Retina (tissue), 1 donor: ENCODE data around the gene XYLT2.

ENCODE experiments used
- DNase-seq: peaks from one replicate; pipeline ENCODE4 v3.0.0-alpha.2; 2016

Gene XYLT2

DNA sequence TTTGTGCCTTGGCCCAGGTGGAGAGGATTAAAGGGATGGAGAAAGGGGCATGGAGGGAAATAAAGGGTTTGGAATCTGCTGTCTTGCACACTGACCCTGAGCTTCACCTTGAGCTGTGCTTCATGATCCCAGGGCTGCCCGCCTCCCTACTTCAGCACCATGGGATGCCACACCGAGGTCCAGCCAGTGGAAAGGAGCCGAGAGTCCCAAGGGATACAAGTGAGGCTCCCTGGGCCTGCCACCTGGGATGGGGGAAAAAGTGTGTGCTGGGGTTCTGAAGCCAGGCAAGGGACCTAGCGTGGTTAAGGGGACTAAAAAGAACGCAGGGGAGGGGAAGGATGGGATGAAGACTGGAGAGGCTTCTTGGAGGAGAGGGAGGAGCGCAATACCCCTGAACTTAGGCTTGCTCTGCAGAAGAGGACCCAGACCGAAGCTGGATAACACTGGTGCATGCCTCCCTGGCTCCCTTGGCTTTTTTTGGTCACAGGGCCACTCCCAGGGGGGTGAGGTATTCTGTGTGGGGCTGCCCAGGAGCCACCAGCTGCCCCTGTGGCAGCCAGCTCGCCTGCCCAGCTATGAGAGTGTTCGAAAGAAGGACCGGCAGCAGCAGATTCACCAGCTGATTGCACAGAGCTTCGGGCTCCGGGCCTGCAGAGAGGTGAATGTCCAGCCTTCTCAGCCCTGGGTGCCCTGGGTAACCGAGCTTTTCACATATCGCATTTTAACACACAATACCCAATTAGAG is 19.9 kb downstream of the XYLT2 start:
- DNase-seq = no peak

DNA sequence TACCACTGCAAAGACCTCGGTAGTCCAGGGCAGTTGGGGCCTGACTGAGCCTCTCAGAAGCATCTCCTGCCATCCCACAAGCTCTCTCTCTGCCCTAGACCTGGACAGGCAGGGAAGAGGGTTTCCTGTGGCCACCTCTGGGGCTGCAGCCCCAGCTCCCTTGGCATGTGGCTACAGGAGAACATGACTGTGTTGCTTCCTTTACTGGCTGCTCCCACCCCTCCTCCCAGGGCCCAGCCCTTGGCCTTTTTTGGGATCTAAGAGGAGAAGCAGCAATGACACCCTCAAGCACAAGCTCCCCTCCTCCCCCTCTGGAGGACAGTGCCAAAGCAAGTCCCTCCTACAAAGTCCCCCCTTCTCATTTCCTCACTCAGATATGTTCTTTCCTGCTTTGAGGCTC is 21.5 kb downstream of the XYLT2 start:
- DNase-seq = no peak

DNA sequence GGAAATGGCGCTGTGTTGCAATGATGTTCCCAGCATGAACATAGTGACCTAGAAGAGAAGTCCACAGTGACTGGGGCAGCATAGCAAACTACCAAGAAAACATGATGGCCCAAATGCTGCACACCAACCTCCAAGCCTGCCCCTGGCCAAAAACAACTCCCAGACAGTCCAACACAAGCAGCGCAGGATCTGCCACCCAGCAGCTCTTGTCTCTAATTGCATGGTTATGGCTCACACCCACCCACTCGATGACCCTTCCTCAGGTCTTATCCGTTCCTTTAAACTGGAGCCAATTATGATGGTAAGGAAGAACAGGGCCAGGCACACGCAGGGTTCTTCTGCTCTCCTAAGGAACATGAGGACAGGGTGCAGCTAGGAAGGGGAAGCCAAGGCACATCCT is 24.1 kb downstream of the XYLT2 start:
- no peak for DNase-seq

DNA sequence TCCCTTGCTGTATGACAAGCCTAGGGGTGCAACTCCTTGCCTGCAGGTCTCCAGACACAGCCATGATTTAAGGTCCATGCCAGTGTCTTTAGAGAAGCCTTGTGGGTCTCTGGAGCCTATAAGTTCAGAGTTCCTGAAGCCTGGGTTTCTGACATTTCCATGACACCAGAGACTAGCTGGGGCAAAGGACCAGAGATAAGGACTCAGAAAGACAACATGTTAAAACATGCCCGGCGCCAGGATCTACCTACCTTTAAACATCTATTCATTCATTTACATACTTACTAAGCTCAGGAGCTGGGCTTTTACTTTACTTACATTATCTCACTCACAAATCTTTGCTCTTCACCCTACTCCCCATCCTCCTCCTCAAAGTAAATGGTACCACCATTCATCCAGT is 25.6 kb downstream of the XYLT2 start:
- DNase-seq = no peak

- DNase-seq = no peak
Observed at GRCh38 chr17:50372222-50372757, 26.4 kb downstream of the XYLT2 start.

DNA sequence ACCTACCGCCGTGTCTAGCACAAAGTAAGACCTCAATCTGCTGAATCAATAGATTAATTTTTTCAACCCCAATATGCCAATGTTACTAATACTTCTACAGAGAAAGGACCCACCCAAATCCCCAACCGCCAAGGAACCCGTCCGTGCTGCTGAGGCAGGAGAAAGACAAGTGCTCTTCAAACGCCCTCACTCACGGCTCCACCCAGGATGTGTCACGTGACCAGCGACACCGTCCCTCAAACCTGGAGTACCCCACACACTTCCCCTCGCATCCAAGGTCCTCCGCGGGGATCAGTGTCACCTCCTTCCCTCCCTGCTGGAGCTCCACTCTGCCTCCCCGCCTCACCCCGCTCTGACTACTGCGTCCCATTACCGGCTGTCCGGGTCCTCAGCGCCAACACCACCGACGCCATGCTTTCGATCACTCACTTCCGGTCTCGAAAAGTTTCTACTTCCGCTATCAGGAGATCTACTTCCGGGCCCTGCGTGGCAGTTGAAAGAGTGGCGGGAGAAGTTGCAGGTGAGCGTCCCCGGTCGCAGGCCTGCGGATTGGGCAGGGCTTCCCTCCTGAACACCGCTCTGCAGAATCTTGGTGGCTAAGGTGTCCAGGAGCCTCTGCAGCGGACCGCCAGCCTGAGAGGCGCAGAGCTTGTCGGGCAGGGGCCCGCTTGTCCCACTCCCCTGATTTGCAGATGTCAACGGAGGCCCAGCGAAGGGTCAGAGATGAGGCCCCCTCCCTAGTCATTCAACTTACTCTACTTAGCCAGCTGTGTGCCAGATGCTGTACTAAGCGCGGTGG is 27.0 kb downstream of the XYLT2 start, which contains the start of the genes EME1 and MRPL27:
EME1 (plus strand) TSS at position 472 of the 799 bp plus-strand sequence. CDS start 1,980 bp downstream, outside the sequence.
MRPL27 (minus strand) TSS at position 427 of the 799 bp plus-strand sequence; CDS start at position 413, 14 bp downstream.
- DNase-seq = peak; percentile 99

DNA sequence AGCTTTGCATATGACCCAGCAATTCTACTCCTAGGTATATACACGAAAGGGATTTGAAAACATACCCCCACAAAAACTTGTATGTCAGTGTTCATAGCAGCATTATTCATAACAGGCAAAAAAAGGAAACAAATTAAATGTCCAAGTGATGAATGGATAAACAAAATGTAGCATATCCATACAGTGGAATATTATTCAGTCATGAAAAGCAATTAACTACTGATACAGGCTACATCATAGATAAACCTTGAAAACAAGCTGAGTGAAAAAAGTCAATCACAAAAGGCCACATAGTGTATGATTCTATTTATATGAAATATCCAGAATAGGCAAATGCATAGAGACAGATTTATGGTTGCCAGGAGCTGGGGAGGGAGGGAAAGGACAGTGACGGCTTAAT is 27.8 kb downstream of the XYLT2 start:
- DNase-seq = no peak

GRCh38 chr17:50375858-50376538 is 30.1 kb downstream of the XYLT2 start:
- no peak for DNase-seq

GRCh38 chr17:50379351-50380132 is 33.6 kb downstream of the XYLT2 start:
- DNase-seq = no peak

DNA sequence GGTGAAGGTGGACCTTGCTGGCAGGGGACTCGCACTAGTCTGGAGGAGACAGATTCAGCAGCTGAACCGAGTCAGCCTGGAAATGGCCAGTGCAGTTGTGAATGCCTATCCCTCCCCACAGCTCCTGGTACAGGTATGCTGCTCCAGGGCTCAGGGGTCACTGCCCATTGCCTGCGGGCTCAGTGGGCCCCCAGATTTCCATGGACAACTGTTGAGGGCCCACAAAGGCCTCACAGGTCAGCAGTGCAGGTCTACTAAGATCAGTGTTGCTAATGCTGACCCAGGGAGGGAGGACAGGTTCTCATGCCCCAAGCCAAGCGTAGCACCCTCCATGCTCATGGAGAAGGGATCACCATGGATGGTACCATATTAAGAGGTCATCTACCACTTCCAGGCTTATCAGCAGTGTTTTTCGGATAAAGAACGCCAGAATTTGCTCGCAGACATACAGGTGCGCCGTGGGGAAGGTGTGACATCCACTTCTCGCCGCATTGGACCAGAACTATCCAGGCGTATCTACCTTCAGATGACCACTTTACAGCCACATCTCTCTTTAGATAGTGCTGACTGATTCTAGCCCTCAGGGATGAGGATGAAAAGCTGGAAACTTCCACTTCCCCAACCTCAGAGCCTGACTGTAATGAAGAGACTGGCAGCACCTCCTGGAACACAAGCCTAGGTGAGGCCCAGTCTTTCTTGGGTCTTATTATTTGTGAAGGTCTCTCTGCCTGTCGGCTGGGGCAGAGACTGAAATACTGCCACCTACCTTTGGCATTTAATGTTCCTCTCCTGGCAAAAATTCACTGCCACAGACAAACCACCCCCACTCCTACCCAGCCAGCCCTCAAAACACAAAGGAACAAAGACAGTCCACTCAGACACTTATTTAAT is 34.7 kb downstream of the XYLT2 start:
- DNase-seq = no peak

DNA sequence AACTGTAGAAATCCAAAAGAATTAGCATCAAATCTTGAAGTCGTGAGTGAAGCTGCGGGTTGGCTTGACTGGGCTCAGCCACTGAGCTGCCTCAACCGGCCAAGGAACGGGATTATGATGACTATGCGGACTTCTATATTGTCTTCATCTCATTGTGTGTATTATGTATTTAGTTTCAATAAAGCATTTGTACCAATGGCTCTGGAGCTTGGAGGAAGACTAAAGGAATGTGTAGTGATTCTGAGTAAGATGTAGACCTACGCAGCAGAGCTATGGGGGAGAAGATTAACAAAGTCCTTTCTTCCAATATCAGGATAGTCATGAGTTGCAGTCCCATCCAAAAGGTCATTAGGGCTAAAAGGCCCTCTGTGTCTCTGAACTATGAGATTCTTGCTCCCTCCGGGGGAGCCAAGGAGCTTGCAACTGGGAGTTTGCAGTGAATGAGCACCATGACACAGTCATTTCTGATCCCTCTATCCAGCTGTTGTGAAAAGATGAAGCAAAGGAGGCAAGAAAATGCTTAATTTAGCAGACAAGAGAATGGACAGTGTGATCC is 35.4 kb downstream of the XYLT2 start:
- no peak for DNase-seq

- DNase-seq = no peak
Observed at GRCh38 chr17:50381920-50382319, 36.0 kb downstream of the XYLT2 start.

DNA sequence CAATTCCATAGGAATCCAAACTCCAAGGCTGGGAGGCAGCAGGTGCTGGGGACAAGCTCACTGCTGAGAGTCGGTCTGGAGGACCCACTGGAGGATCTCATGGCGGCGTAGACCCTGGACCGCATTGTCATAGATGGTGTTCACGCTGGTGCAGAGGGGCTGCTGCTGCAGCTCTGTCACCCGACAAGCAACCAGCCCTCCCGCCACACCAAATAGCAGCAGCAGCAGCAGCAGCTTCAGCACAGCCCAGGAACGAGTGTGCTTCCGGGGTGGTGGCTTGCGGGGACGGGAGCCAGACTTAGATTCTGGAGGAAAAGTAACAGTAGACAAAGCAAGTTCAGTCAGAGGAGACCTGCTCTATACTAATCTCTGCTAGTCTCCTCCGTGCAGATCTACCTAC is 37.0 kb downstream of the XYLT2 start:
- no peak for DNase-seq

- DNase-seq = no peak
Observed at GRCh38 chr17:50386510-50386909, 40.6 kb downstream of the XYLT2 start.

- no peak for DNase-seq
Observed at GRCh38 chr17:50388728-50389127, 42.8 kb downstream of the XYLT2 start.

DNA sequence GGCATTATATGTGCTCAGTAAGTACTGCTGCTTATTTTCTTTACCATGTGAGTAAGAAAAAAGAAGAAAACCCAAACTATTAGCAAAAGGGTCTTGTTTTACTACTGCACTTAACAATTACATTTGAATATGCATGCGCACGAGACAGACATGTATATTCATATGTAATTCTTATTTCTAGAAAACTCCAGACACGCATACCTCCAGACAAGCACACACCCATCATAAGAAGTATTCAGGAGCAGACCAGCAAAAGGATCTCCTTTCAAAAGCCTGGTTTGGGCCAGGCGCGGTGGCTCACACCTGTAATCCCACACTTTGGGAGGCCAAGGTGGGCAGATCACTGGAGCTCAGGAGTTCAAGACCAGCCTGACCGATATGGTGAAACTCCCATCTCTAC is 43.6 kb downstream of the XYLT2 start:
- DNase-seq = no peak

- no peak for DNase-seq
Observed at GRCh38 chr17:50392621-50393020, 46.7 kb downstream of the XYLT2 start.

GRCh38 chr17:50393700-50394099 is 47.8 kb downstream of the XYLT2 start:
- DNase-seq = no peak

DNA sequence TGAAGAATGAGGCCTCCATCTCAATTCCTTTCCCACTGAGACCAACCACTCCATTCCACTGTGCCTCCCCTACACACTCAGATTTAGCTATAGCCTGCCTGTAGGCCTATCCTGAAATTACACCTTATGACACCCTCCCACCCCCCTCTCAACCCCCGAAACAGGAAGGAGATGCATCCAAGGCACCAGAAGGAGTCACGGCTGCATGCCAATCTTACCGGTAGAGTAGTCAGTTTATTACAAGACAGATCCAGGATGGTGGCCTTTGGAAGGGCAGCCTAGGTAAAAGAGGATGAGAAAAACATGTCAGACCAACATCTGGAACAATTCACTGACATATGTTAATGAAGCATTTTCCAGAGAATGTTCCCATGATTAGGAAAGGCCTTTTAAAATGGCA is 48.8 kb downstream of the XYLT2 start:
- no peak for DNase-seq

GRCh38 chr17:50396261-50397110 is 50.6 kb downstream of the XYLT2 start:
- no peak for DNase-seq
